ENCODE data around the gene IFT81.
A peak's percentile ranks its signal among the peaks of the same experiment; 100 is the strongest.

Gene IFT81

GRCh38 chr12:110141389-110141788 is 17.2 kb downstream of the IFT81 start:
- DNase-seq (ENCODE audit: extremely low read depth, low read depth) = peak; percentile 85
- TF ChIP-seq, protein P1, sequence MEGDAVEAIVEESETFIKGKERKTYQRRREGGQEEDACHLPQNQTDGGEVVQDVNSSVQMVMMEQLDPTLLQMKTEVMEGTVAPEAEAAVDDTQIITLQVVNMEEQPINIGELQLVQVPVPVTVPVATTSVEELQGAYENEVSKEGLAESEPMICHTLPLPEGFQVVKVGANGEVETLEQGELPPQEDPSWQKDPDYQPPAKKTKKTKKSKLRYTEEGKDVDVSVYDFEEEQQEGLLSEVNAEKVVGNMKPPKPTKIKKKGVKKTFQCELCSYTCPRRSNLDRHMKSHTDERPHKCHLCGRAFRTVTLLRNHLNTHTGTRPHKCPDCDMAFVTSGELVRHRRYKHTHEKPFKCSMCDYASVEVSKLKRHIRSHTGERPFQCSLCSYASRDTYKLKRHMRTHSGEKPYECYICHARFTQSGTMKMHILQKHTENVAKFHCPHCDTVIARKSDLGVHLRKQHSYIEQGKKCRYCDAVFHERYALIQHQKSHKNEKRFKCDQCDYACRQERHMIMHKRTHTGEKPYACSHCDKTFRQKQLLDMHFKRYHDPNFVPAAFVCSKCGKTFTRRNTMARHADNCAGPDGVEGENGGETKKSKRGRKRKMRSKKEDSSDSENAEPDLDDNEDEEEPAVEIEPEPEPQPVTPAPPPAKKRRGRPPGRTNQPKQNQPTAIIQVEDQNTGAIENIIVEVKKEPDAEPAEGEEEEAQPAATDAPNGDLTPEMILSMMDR (IDR thresholded peaks at IDR 0.05; ENCODE audit: low read depth, low read length) = no peak

GRCh38 chr12:110146986-110147385 is 22.8 kb downstream of the IFT81 start:
- no peak for DNase-seq (ENCODE audit: extremely low read depth, low read depth)
- TF ChIP-seq, protein P1 (IDR thresholded peaks at IDR 0.05; ENCODE audit: low read depth, low read length) = no peak

DNA sequence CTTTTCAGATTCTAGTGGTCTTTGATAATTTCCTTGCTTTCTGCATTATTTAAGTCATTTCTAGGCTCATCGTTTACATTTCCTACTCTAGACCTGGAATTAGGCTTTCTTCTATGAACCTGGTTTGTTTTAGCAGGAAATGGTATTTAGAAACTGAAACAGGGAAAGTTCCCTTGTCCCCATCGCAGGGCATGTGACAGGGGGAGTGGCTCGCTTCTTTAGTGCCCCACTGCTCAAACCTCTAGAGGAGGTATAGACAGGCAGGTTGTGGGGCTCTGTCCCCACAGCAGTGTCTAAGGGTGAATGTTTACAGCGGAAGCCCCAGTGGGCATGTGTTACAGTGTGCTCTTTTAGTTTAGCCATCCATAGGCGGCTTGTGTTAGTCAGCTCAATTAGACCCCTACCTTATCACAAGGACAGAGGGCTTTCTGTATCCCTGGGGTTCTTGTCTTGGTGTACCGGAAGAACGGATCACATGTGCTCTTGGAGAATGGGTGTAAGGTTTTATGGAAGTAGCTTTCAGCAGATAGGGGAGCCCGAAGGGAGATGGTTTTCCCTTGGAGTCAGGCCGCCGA is 25.0 kb downstream of the IFT81 start:
- DNase-seq (ENCODE audit: extremely low read depth, low read depth) = no peak
- TF ChIP-seq, protein P1 (IDR thresholded peaks at IDR 0.05; ENCODE audit: low read depth, low read length) = no peak

- TF ChIP-seq, protein P1 (IDR thresholded peaks at IDR 0.05; ENCODE audit: low read depth, low read length) = no peak
- no peak for DNase-seq (ENCODE audit: extremely low read depth, low read depth)
Observed at GRCh38 chr12:110156766-110157165, 32.6 kb downstream of the IFT81 start.

- no peak for DNase-seq (ENCODE audit: extremely low read depth, low read depth)
- TF ChIP-seq, protein P1 (IDR thresholded peaks at IDR 0.05; ENCODE audit: low read depth, low read length) = no peak
Observed at GRCh38 chr12:110157539-110157938, 33.4 kb downstream of the IFT81 start.

GRCh38 chr12:110159671-110160245 is 35.6 kb downstream of the IFT81 start:
- no peak for DNase-seq (ENCODE audit: extremely low read depth, low read depth)
- TF ChIP-seq, protein P1 (IDR thresholded peaks at IDR 0.05; ENCODE audit: low read depth, low read length) = no peak

GRCh38 chr12:110165540-110166159 is 41.5 kb downstream of the IFT81 start:
- TF ChIP-seq, protein P1 (IDR thresholded peaks at IDR 0.05; ENCODE audit: low read depth, low read length) = no peak
- DNase-seq (ENCODE audit: extremely low read depth, low read depth) = no peak
